GM21529 (cell line): ENCODE results near the gene SLC7A10.
A peak's percentile ranks its signal among the peaks of the same experiment; 100 is the strongest.
"Not testable (repeated sequence)": the region's sequence is repeated elsewhere in the genome, so short reads cannot be mapped to it uniquely, and the experiment has no call there.

ENCODE experiments used
- ATAC-seq: cut with Tn5 transposase; IDR thresholded peaks from one replicate; pipeline ENCODE4 v1.9.1; 2021; ENCODE audit not compliant: unreplicated experiment

The SLC7A10 gene

GRCh38 chr19:33239223-33239975 is 13.7 kb upstream of the SLC7A10 start:
- ATAC-seq = no peak

- ATAC-seq = no peak
These were observed 13.0 kb upstream of the SLC7A10 start for GRCh38 chr19:33238481-33239149.

DNA sequence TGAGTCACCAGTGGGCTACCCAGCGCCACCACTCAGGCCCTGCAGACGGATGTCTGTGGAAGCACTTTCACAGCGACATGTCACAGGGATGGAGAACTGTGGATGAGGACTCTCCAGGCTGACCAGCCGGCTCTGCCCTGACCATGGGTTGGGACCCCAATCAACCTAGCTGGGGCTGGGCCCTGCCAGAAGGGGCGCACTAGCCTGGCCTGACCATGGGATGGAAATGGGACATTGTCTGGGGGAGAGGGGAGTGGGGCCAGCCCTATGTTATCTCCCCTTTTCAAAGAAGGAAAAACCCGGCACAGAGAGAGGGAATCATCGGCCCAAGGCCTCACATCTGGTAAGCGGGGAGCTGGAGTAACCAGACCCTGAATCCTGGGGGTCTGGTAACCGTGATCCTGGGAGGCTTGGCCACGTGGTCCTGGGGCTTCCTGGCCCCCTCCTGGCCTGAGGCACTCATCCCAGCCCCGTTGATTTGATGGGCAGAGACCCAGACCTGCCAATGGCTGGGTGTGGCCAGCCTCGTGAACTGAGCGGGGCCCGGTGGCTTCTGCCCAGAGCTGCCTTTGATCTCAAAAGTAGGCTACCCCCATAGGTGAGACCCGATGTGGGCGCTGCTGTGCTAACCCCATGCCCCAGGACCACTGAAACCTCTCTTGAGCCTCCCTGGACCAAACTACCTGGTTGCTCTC is 11.2 kb upstream of the SLC7A10 start:
- ATAC-seq = no peak

DNA sequence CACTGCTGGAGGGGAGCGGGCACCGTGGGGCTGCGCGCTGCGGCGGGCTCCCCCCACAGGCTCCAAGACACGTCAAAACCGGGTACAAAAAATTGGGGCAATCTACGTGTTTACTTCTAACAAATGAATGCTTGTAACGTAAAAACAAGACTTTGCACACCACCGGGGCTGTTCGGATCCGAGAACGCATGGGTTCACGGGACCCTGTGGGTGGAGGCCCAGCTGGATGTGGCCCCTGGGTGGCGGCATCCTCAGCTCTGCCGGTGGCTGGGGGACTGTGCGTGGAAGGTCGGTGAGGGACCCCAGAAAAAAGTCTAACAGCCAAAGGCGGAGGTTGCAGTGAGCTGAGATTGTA is 10.3 kb upstream of the SLC7A10 start:
- peak; percentile 10 for ATAC-seq

DNA sequence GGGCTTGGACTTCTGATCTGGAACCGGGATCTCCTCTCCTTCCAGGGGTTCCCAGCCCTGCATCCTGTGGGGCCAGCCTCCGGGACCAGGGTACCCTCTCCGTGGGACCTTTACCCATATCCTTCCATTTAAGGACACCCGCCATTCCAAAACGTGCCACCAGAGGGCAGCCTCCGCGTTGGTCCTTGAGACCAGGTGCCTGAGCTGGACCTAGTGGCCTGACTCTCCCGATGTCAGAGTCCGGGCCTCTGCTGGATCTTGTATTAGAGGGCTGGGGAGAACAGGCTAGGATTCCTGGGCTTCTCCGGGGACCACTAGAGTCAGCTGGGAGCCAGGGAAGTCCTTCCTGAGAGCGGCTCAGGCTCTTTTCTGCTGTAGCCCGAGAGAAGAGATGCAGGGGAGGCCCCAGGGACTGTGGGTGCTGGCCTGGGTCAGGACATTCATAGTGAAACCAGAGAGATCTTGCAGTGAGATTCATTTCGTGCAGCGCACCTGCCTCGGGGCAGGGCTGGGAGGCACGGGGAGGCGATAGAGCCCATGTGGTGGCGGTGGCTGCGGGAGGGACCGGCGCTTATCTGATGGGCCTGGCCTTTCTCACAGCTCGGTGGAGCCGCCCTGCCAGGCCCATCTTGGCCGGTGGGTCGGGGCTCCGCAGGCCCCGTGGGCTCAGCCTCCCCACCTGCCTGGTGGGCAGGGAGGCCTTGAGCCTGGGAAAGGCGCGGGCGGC is 9.8 kb upstream of the SLC7A10 start:
- peak; percentile 97 for ATAC-seq

- ATAC-seq = no peak
These were observed 9.1 kb upstream of the SLC7A10 start for GRCh38 chr19:33234736-33235135.

DNA sequence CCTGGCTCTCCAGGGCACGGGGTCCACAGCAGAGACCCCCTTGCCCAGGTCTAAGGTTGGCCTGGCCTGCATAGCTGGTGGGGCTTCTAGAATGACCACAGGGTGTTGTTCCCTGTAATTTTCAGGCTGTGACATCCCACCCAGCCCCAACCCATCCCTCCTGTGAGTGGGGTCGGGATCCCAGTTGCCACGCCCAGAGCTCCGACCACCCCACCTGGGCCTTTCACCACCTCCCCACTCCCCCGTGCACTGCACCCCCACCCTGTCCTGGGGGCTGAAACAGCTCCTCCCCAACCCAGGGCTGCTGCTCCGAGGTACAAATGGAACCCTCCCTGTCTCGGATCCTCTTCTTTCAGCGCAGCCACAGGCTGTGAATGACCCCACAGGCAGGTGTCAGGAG is 8.4 kb upstream of the SLC7A10 start:
- ATAC-seq = no peak

DNA sequence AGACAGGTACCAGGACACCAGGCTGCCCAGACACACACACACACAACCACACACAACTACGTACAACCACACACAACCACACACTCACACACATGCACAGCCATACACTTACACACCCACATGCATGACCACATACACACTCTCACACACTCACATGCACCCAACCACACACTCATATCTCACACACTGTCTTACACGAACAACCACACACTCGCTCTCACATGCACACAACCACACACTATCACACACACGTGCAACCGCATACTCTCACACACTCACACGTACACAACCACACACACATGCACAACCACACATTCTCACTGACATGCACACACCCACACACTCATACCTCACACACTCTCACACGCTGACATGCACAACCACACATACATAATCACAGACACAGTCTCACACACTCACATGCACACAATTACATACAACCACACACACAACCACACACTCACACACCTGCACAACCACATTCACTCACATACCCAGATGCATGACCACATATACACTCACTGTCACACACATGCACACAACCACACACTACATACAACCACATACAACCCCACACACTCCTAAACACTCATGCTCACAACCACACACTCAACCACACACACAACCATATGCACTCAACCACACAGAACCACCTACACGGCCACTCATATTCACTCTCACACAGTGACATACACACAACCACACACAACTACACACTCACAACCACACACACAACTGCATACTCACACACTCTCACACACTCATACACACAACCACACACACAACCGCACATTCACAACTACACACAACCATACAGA is 7.6 kb upstream of the SLC7A10 start:
- no peak for ATAC-seq

DNA sequence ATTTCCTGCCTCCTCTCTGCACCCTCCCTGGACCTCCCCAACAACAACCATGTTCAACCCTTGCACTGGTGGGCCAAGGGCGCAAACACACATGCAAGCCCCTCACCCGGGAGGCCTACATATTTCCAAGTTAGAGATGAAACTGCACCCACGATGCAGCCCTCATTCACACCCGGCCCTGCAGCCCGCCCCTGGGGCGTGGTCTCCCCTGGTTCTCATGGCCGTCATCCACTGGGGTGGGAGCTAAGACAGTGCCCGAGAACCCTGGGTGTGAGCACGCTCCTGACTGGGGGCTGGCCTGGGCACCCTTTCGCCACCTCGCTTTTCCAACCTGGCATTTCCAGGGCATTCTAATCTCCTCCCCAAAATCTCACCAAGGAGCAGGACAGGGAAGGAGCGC is 7.0 kb upstream of the SLC7A10 start:
- ATAC-seq = no peak

DNA sequence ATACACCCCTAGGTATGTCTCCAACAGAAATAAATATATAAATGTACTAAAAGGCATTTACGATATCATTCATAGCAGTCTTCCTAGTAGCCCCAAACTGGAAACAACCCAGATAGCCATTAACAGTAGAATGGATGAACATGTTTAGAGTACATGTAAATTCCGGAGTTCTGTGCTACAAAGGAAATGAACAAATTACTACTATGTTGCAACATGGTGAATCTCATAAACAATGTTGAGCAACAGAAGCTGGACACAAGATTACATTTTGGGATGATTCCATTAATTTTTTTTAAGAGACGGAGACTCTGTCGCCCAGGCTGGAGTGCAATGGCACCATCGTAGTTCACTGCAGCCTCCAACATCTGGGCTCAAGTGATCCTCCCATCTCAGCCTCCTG is 5.9 kb upstream of the SLC7A10 start:
- no peak for ATAC-seq

GRCh38 chr19:33229962-33230361 is 4.3 kb upstream of the SLC7A10 start:
- ATAC-seq = no peak

DNA sequence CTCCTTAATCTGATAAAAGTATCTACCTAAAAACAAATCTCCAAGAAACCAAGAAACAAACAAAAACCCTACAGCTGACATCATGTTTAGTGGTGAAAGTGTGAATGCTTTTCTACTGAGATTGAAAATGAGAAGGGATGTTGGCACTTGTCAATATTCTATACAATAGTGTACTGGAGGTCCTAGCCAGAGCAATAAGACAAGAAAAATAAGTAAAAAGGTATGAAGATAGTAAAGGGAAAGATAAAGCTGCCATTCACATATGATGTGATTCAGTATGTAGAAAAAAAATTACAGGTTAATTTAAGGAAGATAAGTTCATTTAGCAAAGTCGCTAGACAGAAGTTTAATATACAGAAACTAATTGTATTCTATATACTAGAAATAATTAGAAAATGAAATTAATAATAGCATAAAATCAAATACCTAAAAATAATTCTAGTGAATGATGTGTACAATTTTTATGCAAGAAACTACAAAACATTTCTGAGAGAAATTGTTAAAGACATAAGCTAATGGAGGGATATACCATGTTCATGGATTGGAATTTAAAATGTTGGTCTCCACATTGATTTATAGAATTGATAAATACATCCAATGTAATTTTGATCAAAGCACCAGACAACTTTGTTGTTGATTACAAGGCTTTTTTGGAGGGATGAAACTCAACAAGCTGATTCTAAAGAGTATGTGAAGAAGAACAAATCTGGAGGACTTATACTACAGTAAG is 2.4 kb upstream of the SLC7A10 start:
- ATAC-seq = no peak

- no peak for ATAC-seq
These were observed 1.6 kb upstream of the SLC7A10 start for GRCh38 chr19:33227242-33227650.

- ATAC-seq = no peak
These were observed 1.0 kb upstream of the SLC7A10 start for GRCh38 chr19:33226550-33227241.

DNA sequence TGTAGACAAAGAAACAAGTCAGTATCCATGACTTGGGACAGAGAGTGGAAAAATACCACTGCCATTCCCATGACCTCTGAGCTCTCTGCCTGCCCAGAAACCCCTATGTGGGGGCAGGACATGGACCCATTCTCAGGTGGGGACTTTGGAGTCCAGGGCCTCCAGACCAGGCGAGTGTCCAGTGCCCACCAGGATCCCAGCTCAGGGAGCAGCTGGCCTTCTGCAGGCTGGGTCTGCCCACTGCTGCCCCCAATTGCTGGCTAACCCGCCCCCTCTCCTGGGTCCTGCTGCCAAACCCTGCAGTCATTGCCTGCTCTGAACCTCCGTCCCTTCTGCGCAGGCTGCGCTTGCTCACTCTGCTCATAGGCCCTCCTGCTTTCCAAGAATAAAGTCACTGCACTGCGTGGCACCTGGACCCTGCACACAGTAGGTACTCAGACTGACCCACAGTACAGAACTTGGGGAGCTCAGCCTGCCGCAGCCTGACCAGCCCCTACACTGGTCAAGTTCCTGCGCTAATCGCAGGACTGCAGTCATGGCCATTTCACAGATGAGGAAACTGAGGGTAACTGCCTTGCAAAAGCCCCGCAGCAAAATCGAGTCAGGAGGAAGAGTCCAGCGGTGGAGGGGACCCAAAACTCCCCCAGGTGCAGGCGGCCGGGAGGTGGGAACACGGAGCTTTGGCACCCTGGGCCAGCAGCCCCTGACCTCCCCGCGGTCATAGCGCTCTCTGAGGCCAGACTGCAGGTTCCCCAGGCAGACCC is 774 bp downstream of the SLC7A10 start:
- ATAC-seq = no peak

DNA sequence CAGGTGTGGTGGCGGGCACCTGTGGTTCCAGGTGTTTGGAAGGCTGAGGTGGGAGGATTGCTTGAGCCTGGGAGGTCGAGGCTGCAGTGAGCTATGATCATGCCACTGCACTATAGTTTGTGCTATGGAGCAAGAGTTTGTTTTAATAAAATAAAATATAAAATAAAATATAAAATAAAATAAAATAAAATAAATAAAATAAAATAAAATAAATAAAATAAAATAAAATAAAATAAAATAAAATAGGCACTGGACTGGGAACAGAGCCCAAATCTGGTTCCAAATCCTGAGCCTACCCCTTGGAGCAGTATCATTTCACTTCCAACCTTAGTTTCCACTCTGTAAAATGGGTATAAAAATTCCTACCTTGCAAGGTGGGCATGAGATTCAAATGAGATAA is 3.4 kb downstream of the SLC7A10 start:
- ATAC-seq = not testable (repeated sequence)

GRCh38 chr19:33221638-33222037 is 4.0 kb downstream of the SLC7A10 start:
- ATAC-seq = no peak

- ATAC-seq = no peak
These were observed 4.9 kb downstream of the SLC7A10 start for GRCh38 chr19:33220735-33221134.

- no peak for ATAC-seq
These were observed 5.5 kb downstream of the SLC7A10 start for GRCh38 chr19:33220115-33220514.
